Nucleus accumbens (tissue), 56 donors: ENCODE results near the gene TAGAP.
A peak's percentile ranks its signal among the peaks of the same experiment; 100 is the strongest.
"Not testable (repeated sequence)": the region's sequence is repeated elsewhere in the genome, so short reads cannot be mapped to it uniquely, and the experiment has no call there.

Experiments
- DNase-seq, 56 donors: peaks; one replicate each; lab custom pipeline; 2025; lab: John Stamatoyannopoulos, UW

The TAGAP gene

GRCh38 chr6:159017757-159018559 lies 26.8 kb downstream of the TAGAP start:
- no peak for DNase-seq

DNA sequence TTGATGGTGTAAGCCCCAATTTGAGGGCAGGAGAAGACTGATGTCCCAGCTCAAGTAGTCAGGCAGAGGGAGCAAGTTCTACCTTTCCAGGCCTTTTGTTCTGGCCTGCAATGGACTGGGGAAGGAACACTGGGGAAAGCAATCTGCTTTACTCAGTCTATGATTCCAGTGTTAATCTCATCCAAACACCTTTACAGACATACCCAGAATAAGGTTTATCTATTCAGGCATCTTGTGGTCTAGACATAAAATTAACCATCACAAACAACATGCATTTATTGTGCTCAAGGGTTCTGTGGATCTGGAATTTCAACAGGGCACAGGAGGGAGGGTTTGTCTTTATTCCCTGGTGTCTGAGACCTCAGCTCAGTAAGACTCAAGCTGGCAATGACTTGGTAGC lies 30.4 kb downstream of the TAGAP start:
- DNase-seq = no peak

DNA sequence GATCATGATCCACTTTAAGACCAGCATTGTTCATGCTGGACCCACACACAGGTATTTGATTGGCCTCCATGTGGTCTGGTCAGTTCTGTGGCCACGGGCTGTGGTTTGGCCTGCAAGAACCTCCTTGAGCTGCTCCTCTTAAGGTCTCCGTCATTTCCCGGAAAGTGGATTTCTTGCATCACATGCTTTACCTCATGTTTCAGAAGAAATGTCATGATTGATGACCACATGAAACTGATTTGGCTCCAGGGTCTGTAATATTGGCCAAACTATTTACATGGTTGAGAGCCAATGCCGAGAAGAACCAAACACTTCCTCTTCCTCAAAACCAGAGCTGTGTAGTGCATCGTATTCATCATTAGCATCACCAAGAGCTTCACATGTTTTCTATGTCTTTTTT lies 31.6 kb downstream of the TAGAP start:
- no peak for DNase-seq

GRCh38 chr6:159012201-159012600 lies 32.6 kb downstream of the TAGAP start:
- no peak for DNase-seq

- not testable (repeated sequence) for DNase-seq
Measured at GRCh38 chr6:159010037-159010612, 34.7 kb downstream of the TAGAP start.

- DNase-seq = no peak
Measured at GRCh38 chr6:159008656-159009288, 36.0 kb downstream of the TAGAP start.

- DNase-seq = no peak
Measured at GRCh38 chr6:159007510-159007909, 37.3 kb downstream of the TAGAP start.

- no peak for DNase-seq
Measured at GRCh38 chr6:159005436-159005835, 39.4 kb downstream of the TAGAP start.

GRCh38 chr6:159004592-159004991 lies 40.2 kb downstream of the TAGAP start:
- DNase-seq = no peak

GRCh38 chr6:159002432-159003155 lies 42.2 kb downstream of the TAGAP start:
- DNase-seq = no peak

DNA sequence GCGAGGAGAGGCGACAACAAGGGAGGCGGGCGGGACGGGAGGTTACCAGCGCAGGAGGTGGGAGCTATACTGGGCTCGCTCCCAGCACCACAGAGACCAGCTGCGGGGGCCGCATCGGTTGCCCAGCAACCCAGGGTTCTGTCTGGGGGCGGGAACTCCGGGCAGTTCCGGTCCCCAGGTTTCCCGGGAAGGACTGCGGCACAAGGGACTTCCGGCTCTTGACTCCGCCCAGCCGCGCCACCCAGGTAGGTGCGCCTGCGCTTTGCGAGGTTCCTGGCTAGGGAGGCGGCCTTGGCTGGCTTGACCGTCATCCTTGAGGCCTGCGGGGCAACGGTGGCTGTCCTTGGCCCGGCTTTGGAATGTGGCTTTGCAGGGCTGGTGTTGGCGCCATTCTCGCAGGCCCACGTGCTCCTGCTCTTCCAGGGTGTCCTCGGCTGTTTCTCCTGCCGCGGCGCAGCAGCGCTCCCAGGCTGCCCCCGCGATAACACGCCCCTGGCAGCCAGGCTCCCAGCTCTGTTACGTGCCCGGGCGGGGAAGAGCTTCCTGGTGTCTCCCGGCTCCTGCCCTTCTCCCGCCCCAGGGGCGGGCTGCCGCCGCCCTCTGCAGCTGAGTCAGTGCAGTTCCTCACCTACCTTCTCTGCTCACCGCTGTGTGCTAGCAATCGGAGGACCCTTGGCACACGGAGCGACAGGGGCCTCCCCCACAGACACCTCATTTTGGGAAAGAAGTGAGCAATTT lies 45.0 kb downstream of the TAGAP start, which contains the start of gene RSPH3:
TSS of gene RSPH3 (minus strand) at position 537 of the 738 bp plus-strand sequence. CDS start 652 bp downstream, outside the sequence.
- DNase-seq = peak in 55 of 56 donors; percentile 49 to 96 (median 82)

- DNase-seq = peak in 5 of 56 donors; percentile 32 to 61 (median 45)
Measured at GRCh38 chr6:158999154-158999665, 45.6 kb downstream of the TAGAP start.

DNA sequence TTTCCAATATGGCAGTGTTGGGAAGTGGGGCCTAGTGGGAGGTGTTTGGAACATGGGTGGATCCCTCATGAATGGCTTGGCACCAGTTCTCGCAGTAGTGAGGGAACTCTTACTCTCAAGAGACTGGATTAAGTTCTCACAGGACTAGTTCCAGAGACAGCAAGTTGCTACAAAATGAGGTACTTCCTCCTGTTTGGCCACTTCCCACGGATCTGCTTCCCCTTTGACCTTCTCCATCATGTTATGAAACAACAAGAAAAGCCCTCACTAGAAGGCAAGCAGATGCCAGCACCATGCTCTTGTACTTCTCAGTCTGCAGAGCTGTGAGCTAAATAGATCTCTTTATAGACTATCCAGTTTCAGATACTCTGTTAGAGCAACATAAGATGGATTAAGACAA lies 47.9 kb downstream of the TAGAP start:
- DNase-seq = no peak

DNA sequence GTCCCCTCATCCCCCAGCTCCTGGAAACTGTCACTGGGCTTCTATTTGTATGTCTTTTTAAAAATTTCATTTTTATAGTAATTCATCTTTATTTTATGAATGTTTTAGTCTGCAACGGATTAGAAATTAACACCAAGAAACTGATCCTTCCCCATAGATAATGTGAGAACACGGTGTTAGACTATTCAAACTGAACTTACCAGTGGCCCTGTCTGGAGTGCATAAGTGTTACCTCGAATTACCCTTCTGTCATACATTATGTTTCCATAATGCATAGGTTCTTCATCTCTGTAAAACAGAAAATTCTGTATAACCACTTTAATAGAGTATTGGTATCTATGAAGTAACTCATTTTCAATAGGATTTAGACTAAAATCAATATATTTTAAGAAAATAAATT lies 51.2 kb downstream of the TAGAP start:
- no peak for DNase-seq

DNA sequence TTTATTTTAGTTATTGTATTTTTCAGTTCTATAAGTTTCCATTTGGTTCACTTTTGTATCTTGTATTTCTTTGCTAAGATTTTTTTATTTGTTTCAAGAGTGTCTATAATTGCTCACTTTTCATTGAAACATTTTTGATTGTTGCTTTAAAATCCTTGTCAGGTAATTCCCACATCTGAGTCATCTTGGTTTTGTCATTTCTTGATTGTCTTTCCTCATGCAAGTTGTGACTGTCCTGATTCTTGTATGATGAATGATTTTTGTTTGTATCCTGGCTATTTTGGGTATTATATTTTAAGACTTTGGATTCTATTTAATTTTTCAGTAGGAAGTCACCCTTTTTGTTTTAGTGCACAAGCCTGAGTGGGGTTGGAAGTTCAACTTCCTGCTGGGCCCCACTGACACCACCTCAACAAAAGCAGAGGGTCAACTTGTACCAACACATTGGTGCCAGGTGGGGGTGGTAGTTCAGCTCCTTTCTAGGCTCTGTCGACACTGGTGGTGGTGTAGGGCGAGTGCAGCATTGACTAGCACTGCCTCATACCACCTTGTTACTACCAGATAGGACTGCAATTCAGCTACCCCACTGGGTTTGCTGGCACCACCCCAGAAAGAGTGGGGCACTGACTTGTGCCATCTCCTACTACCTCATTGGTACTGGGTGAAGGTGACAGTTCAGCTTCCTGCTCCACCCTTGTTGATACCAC lies 53.6 kb downstream of the TAGAP start:
- no peak for DNase-seq

DNA sequence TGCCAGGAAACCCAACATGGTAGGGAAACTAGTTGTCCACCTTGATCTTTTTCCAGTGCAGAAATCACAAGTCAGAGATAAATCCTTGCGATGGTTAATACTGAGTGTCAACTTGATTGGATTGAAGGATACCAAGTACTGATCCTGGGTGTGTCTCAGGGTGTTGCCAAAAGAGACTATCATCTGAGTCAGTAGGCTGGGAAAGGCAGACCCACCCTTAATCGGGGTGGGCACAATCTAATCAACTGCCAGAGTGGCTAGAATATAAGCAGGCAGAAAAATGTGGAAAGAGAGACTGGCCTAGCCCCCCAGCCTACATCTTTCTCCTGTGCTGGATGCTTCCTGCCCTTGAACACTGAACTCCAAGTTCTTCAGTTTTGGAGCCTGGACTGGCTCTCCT lies 55.1 kb downstream of the TAGAP start:
- not testable (repeated sequence) for DNase-seq

- no peak for DNase-seq
Measured at GRCh38 chr6:158988477-158988876, 56.3 kb downstream of the TAGAP start.

DNA sequence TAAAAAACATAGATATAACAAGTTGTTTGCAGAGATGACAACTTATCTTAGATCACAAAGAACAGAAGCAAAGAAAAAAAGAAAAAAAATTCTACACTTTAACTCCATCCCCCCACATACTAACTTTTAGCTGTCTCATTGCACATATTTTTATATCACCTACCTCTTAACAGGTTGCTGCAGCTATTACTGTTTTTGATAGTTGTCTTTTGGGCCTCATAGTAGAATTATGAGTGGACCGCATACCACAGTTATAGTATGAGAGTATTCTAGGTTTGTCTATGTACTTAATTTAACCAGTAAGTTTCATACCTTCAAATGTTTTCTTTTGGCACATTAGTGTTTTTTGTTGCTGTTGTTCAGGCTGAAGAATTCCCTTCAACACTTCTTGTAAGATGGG lies 57.1 kb downstream of the TAGAP start:
- no peak for DNase-seq
